ENCODE measurements around the gene PRXL2C.

The PRXL2C gene

GRCh38 chr9:96626912-96627311 is 28.2 kb downstream of the PRXL2C start:
- no peak for TF ChIP-seq CTCF (IDR thresholded peaks at IDR 0.05; ENCODE audit: extremely low read depth, insufficient read depth, missing control alignments)
- in situ Hi-C loops (cut with MboI; ENCODE audit: low pct_unique_long_range_greater_than_20kb, low sequenced_read_pairs, unreplicated experiment): no loop called here
- no peak for DNase-seq (ENCODE audit: low spot score)

GRCh38 chr9:96621618-96622017 is 33.5 kb downstream of the PRXL2C start:
- no peak for TF ChIP-seq CTCF (IDR thresholded peaks at IDR 0.05; ENCODE audit: extremely low read depth, insufficient read depth, missing control alignments)
- in situ Hi-C loops (cut with MboI; ENCODE audit: low pct_unique_long_range_greater_than_20kb, low sequenced_read_pairs, unreplicated experiment): no loop called here
- DNase-seq (ENCODE audit: low spot score): no peak

GRCh38 chr9:96620832-96621269 is 34.3 kb downstream of the PRXL2C start:
- in situ Hi-C loops (cut with MboI; ENCODE audit: low pct_unique_long_range_greater_than_20kb, low sequenced_read_pairs, unreplicated experiment): no loop called here
- TF ChIP-seq CTCF (IDR thresholded peaks at IDR 0.05; ENCODE audit: extremely low read depth, insufficient read depth, missing control alignments): no peak
- DNase-seq (ENCODE audit: low spot score): no peak

- TF ChIP-seq CTCF (IDR thresholded peaks at IDR 0.05; ENCODE audit: extremely low read depth, insufficient read depth, missing control alignments): no peak
- in situ Hi-C loops (cut with MboI; ENCODE audit: low pct_unique_long_range_greater_than_20kb, low sequenced_read_pairs, unreplicated experiment): no loop called here
- DNase-seq (ENCODE audit: low spot score): no peak
Measured at GRCh38 chr9:96620181-96620514, 35.0 kb downstream of the PRXL2C start.

- DNase-seq (ENCODE audit: low spot score): peak; percentile 83
- in situ Hi-C loops (cut with MboI; ENCODE audit: low pct_unique_long_range_greater_than_20kb, low sequenced_read_pairs, unreplicated experiment): no loop called here
- TF ChIP-seq CTCF (IDR thresholded peaks at IDR 0.05; ENCODE audit: extremely low read depth, insufficient read depth, missing control alignments): peak; percentile 28
Measured at GRCh38 chr9:96619491-96620180, 35.5 kb downstream of the PRXL2C start, which contains the start of gene CDC14B. Gene CDC14B (minus strand): TSS chr9:96619843. CDS start chr9:96619378, 465 bp downstream.

GRCh38 chr9:96619124-96619465 is 36.0 kb downstream of the PRXL2C start:
- in situ Hi-C loops (cut with MboI; ENCODE audit: low pct_unique_long_range_greater_than_20kb, low sequenced_read_pairs, unreplicated experiment): no loop called here
- no peak for DNase-seq (ENCODE audit: low spot score)
- TF ChIP-seq CTCF (IDR thresholded peaks at IDR 0.05; ENCODE audit: extremely low read depth, insufficient read depth, missing control alignments): no peak
